D721Med (cell line): ENCODE data around the gene TAF1C.

Source experiments
- DNase-seq: peaks from one replicate; pipeline ENCODE4 v3.0.0; 2011; ENCODE audit warnings: low spot score; ENCODE audit not compliant: insufficient read length
- FAIRE-seq: peaks from 2 replicates; lab custom pipeline; 2011; peaks lifted over from hg19 to GRCh38; lab: Jason Lieb, UNC
- TF ChIP-seq, protein P1 (sequence below): IDR thresholded peaks from 2 replicates; pipeline ENCODE4 v1.5.1; 2012; ENCODE audit warnings: mild to moderate bottlenecking, control low read depth; ENCODE audit not compliant: insufficient read depth; ENCODE audit errors: missing control alignments

The TAF1C gene

DNA sequence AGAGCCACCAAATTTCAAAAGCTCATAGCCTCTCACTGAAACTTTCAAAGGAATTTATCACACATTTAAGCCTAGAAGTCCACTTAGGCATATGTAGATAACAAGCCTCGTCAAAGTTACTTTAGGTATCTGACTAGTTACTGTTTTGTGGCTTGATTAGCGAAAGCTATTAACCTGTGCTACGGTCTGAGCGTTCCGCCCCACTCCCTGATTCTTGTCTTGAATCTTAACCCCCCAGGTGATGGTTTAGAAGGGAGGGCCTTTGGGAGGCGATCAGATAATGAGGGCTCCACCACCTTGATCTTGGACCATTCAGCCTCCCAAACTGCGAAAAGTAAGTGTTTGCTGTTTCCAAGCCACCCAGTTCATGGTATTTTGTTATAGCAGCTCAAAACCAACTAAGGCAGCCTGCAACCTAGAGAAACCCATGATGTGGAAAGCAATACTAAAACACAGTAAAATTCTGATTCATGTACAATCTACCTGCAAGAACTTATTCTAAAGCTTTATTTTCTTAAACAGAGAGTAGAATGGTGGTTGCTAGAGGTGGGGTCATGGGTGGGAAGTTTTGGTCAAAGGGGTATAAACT, 49.0 kb downstream of the TAF1C start:
- TF ChIP-seq, protein P1, sequence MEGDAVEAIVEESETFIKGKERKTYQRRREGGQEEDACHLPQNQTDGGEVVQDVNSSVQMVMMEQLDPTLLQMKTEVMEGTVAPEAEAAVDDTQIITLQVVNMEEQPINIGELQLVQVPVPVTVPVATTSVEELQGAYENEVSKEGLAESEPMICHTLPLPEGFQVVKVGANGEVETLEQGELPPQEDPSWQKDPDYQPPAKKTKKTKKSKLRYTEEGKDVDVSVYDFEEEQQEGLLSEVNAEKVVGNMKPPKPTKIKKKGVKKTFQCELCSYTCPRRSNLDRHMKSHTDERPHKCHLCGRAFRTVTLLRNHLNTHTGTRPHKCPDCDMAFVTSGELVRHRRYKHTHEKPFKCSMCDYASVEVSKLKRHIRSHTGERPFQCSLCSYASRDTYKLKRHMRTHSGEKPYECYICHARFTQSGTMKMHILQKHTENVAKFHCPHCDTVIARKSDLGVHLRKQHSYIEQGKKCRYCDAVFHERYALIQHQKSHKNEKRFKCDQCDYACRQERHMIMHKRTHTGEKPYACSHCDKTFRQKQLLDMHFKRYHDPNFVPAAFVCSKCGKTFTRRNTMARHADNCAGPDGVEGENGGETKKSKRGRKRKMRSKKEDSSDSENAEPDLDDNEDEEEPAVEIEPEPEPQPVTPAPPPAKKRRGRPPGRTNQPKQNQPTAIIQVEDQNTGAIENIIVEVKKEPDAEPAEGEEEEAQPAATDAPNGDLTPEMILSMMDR: no peak
- DNase-seq (no peak), FAIRE-seq (no peak)

DNA sequence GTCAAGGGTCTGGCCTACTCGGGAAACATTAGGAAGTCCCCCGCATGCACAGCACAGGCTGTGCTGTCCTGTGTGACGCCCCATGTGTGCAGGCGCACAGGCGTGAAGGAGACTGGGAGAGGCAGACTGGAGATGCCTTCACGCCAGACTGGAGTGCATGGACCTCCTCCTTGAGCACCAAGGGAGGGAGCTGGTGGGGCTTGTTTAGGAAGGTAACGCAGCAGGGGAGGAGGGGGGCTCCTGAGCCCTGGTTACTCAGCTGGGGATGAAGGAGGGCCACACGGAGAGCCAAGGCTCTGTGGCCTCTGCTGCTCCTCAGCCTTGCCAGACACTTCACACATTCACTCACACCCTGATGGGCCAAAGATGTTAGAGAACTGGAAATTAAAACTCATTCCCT, 49.6 kb downstream of the TAF1C start:
- TF ChIP-seq, protein P1: no peak
- no peak for FAIRE-seq

DNA sequence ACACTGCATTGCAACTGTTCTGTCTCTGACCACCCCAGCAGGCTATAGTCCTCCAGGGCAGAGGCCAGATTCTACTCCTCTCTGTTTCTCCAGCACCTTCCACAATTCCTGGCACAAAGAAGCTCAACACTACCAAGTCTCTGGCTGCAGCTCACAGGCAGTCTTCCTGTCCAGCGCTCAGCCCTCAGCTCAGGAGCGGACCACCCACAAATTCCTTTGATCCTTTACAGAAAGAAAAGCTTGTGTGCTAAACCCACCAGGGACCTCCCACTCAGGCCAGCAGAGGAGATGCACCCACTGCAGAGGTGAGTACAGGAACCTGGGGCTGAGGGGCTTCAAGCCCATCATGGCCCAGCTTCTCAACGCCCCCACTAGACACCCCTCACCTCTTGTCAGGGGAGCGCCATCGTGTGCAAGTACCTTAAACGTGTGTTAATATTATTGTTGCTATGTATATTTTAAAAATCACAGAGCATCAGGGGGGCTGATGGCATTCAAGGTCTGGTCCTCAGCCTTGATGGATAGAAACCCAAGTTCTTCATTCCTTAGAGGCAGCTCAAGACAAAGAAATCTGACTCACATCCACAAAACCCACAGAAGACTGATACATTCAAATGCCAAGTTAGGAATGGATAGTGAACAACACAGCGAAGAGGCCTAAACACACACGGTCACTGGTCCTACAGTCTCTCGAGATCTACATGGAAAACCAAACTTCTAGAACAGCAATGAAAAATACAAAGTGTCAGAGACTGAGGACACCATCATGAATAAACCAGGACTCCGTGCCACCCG, 50.3 kb downstream of the TAF1C start:
- no peak for DNase-seq
- TF ChIP-seq, protein P1: no peak
- no peak for FAIRE-seq

More for the DNA sequence above, 49.6 kb downstream of the TAF1C start:
- no peak for DNase-seq

DNA sequence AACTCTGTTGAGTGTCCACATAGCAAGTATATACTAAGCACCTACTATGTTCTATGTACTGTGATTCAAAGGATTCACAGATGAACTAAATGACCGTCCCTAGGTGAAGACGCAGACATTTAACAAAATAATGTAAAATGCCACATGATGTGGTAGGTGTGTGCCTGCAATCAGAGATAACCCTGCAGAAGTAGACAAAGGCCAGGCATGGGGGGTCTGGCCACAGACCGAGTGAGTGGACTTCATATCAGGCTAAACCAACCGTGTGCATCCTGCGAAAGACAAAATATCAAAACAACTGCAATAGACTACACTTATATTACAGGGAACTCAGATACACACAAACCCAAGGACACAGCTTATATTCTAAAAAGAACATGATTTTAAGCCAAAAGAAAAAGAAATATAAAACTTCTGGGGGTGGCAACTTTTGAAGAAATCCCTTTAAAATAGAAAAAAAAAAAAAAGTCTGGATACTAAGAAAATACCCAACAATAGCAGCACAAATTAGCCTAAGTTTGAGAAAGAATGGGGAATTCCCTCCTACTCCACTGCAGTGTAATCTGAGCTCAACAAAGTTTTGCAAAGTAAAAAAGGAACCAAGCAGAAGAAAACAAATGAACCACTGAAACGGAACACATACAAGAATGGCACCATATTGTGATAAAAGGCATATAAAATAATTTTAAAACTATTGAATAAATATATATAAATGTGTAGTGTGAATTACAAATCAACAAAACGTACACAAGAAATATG, 54.2 kb downstream of the TAF1C start:
- TF ChIP-seq, protein P1: no peak
- FAIRE-seq: no peak
- DNase-seq: no peak

- DNase-seq (no peak), FAIRE-seq (no peak)
- TF ChIP-seq, protein P1: no peak
Measured at GRCh38 chr16:84131117-84131516, 55.7 kb downstream of the TAF1C start.
